H9 (cell line): ENCODE results near the gene ANKH. TPM values are rescaled to one million over a fixed set of nuclear protein-coding genes. Genes with fewer than 3 reads are reported as not detected.
A peak's percentile ranks its signal among the peaks of the same experiment; 100 is the strongest.

ENCODE experiments used
- DNase-seq: peaks from one replicate; pipeline ENCODE4 v3.0.0-alpha.2; 2017
- H2AFZ ChIP-seq: one replicate; pipeline ENCODE4 v1.6.1; 2013; ENCODE audit warnings: mild to moderate bottlenecking, low read length, control low read depth, moderate library complexity
- H2AK5ac ChIP-seq: 2 replicates; pipeline ENCODE4 v1.6.1; 2013; ENCODE audit warnings: low read length, control low read depth, mixed read lengths; ENCODE audit not compliant: insufficient read length
- H2BK120ac ChIP-seq: one replicate; pipeline ENCODE4 v1.6.1; 2013; ENCODE audit warnings: low read depth, mild to moderate bottlenecking, low read length, control low read depth, inconsistent platforms; ENCODE audit not compliant: poor library complexity, severe bottlenecking
- H2BK12ac ChIP-seq: 2 replicates; pipeline ENCODE4 v1.6.1; 2013; ENCODE audit warnings: low read length, control low read depth, mixed read lengths, low read depth; ENCODE audit not compliant: insufficient read length
- H2BK15ac ChIP-seq: 2 replicates; pipeline ENCODE4 v1.6.1; 2013; ENCODE audit warnings: low read depth, low read length, control low read depth
- H2BK20ac ChIP-seq: one replicate; pipeline ENCODE4 v1.6.1; 2013; ENCODE audit warnings: low read depth, mild to moderate bottlenecking, low read length, control low read depth, inconsistent platforms; ENCODE audit not compliant: poor library complexity, severe bottlenecking
- H2BK5ac ChIP-seq: 2 replicates; pipeline ENCODE4 v1.6.1; 2013; ENCODE audit warnings: low read length, control low read depth, mixed read lengths; ENCODE audit not compliant: insufficient read length
- H3K14ac ChIP-seq: 2 replicates; pipeline ENCODE4 v1.6.1; 2013; ENCODE audit warnings: low read length, control low read depth; ENCODE audit not compliant: insufficient read depth
- H3K18ac ChIP-seq: 2 replicates; pipeline ENCODE4 v1.6.1; 2013; ENCODE audit warnings: low read depth, mild to moderate bottlenecking, mixed read lengths, low read length, control low read depth; ENCODE audit not compliant: insufficient read length
- H3K23ac ChIP-seq: 2 replicates; pipeline ENCODE4 v1.6.1; 2013; ENCODE audit warnings: low read length, control low read depth, mixed read lengths, low read depth; ENCODE audit not compliant: insufficient read length
- H3K23me2 ChIP-seq: 2 replicates; pipeline ENCODE4 v1.6.1; 2013; ENCODE audit warnings: low read depth, mild to moderate bottlenecking, mixed read lengths, low read length, control low read depth; ENCODE audit not compliant: insufficient read length, poor library complexity, severe bottlenecking
- H3K27ac ChIP-seq: 2 replicates; pipeline ENCODE4 v1.5.1; 2013; ENCODE audit warnings: low read length, control low read depth, mixed read lengths, low read depth; ENCODE audit not compliant: insufficient read length
- H3K27me3 ChIP-seq: 2 replicates; pipeline ENCODE4 v1.6.1; 2013; ENCODE audit warnings: low read length, control low read depth, inconsistent platforms; ENCODE audit not compliant: insufficient read depth
- H3K4ac ChIP-seq: 2 replicates; pipeline ENCODE4 v1.6.1; 2013; ENCODE audit warnings: low read depth, mild to moderate bottlenecking, control low read depth, inconsistent platforms, low read length, moderate library complexity
- H3K4me1 ChIP-seq: 2 replicates; pipeline ENCODE4 v1.6.1; 2013; ENCODE audit warnings: low read length, control low read depth, inconsistent platforms; ENCODE audit not compliant: insufficient read depth
- H3K4me2 ChIP-seq: 2 replicates; pipeline ENCODE4 v1.6.1; 2013; ENCODE audit warnings: low read length, control low read depth, mixed read lengths; ENCODE audit not compliant: insufficient read length, insufficient read depth
- H3K56ac ChIP-seq: 2 replicates; pipeline ENCODE4 v1.6.1; 2013; ENCODE audit warnings: low read depth, mild to moderate bottlenecking, mixed read lengths, low read length, control low read depth; ENCODE audit not compliant: insufficient read length
- H3K79me1 ChIP-seq: 2 replicates; pipeline ENCODE4 v1.6.1; 2013; ENCODE audit warnings: low read depth, mild to moderate bottlenecking, moderate library complexity, low read length, control low read depth, inconsistent platforms; ENCODE audit not compliant: insufficient read depth, poor library complexity, severe bottlenecking
- H3K79me2 ChIP-seq: 2 replicates; pipeline ENCODE4 v1.6.1; 2013; ENCODE audit warnings: low read length, control low read depth, inconsistent platforms; ENCODE audit not compliant: insufficient read depth
- H3K9ac ChIP-seq: 2 replicates; pipeline ENCODE4 v1.6.1; 2013; ENCODE audit warnings: low read length, control low read depth, mixed read lengths; ENCODE audit not compliant: insufficient read length; ENCODE audit errors: extremely low read depth
- H3K9me3 ChIP-seq: one replicate; pipeline ENCODE4 v1.6.1; 2013; ENCODE audit warnings: low read depth, low read length, inconsistent platforms; ENCODE audit not compliant: control insufficient read depth
- H3T11ph ChIP-seq: one replicate; pipeline ENCODE4 v1.6.1; 2013; ENCODE audit warnings: mild to moderate bottlenecking, low read length, control low read depth, inconsistent platforms
- H4K20me1 ChIP-seq: one replicate; pipeline ENCODE4 v1.6.1; 2013; ENCODE audit not compliant: control insufficient read depth, insufficient read length, insufficient read depth
- H4K5ac ChIP-seq: 2 replicates; pipeline ENCODE4 v1.6.1; 2013; ENCODE audit warnings: low read depth, mild to moderate bottlenecking, mixed read lengths, low read length, control low read depth; ENCODE audit not compliant: insufficient read length
- H4K8ac ChIP-seq: replicated peaks from 2 replicates; pipeline ENCODE4 v1.6.1; 2013; ENCODE audit warnings: low read length, control low read depth, mixed read lengths, low read depth; ENCODE audit not compliant: insufficient read length
- H4K91ac ChIP-seq: 2 replicates; pipeline ENCODE4 v1.6.1; 2013; ENCODE audit warnings: low read depth, mild to moderate bottlenecking, moderate library complexity, mixed read lengths, low read length, control low read depth; ENCODE audit not compliant: insufficient read length
- H3K27ac Mint-ChIP-seq, 3 experiments: 2 replicates in 2 of 3; 3 replicates in 1 of 3; pipeline ENCODE4 v1.8.0; 2020 to 2021; ENCODE audit warnings: mixed read lengths in 3 of 3, mild to moderate bottlenecking in 1 of 3, moderate library complexity in 1 of 3
- H3K27me3 Mint-ChIP-seq: 2 replicates; pipeline ENCODE4 v1.8.0; 2021; ENCODE audit warnings: low read depth, mild to moderate bottlenecking, moderate library complexity, mixed read lengths
- H3K36me3 Mint-ChIP-seq, 3 experiments: 2 replicates in 2 of 3; 3 replicates in 1 of 3; pipeline ENCODE4 v1.8.0; 2020 to 2021; ENCODE audit warnings: low read depth in 3 of 3, mixed read lengths in 3 of 3; ENCODE audit not compliant: insufficient read depth in 1 of 3
- H3K4me1 Mint-ChIP-seq, 2 experiments: 2 replicates each; pipeline ENCODE4 v1.8.0; 2020; ENCODE audit warnings: mixed read lengths in 2 of 2
- H3K4me3 Mint-ChIP-seq, 2 experiments: 2 replicates in 1 of 2; 3 replicates in 1 of 2; pipeline ENCODE4 v1.8.0; 2020 to 2021; ENCODE audit warnings: mild to moderate bottlenecking in 2 of 2, mixed read lengths in 2 of 2, moderate library complexity in 1 of 2
- H3K9me3 Mint-ChIP-seq, 2 experiments: 2 replicates in 1 of 2; 3 replicates in 1 of 2; pipeline ENCODE4 v1.8.0; 2020; ENCODE audit warnings: mild to moderate bottlenecking in 2 of 2, mixed read lengths in 2 of 2, moderate library complexity in 1 of 2
- CTCF ChIP-seq: fragments of 200-600 bp; sonication (generic); conservative IDR thresholded peaks from 3 replicates; pipeline ENCODE4 v1.8.0; 2021; ENCODE audit warnings: antibody characterized with exemption, mild to moderate bottlenecking
- WGBS: extraction: QIAGEN DNeasy Blood & Tissue Kit; methylation state at CpG from one replicate; pipeline ENCODE4 v1.1.7; 2013; ENCODE audit warnings: missing lambda C conversion rate, low lambda C conversion rate, mixed read lengths; ENCODE audit not compliant: insufficient read length; ENCODE audit errors: extremely low coverage; 5-methylcytosine and 5-hydroxymethylcytosine counted together
- total RNA-seq: library from RNA; stranded (reverse); gene quantifications from 2 replicates; pipeline ENCODE4 v1.2.1, GENCODE V29; 2021

ANKH gene
- total RNA-seq, 1 experiment from 2014 or later = 9.6 TPM

GRCh38 chr5:14712666-14713065, 158.9 kb downstream of the ANKH start:
- no peaks in the 10 kb centered on the region for H3K9me3 ChIP-seq
- H2BK120ac ChIP-seq = no peak overlapping the region
- H2AK5ac ChIP-seq = no peak overlapping the region
- H3K4me1 ChIP-seq = no peaks in the 10 kb centered on the region
- no peaks in the 10 kb centered on the region for H4K20me1 ChIP-seq
- no peak overlapping the region for H3K4ac ChIP-seq
- no peak overlapping the region for H2BK5ac ChIP-seq
- H3K36me3 Mint-ChIP-seq = peaks cover 26 to 64% (median 59%) of the 10 kb centered on the region in 3 experiments; a peak in 6 of 7 replicates
- no peak overlapping the region for H4K5ac ChIP-seq
- no peak for DNase-seq
- no peak overlapping the region for H3K23ac ChIP-seq
- no peak overlapping the region for H2BK15ac ChIP-seq
- WGBS = no CpG with 5 or more reads among the region's 17 CpGs
- H4K8ac ChIP-seq = no peak overlapping the region
- no peak overlapping the region for H3K27ac ChIP-seq
- H3K14ac ChIP-seq = no peak overlapping the region
- peak overlapping the region in 1 of 3 experiments; percentile 1; a peak in 1 of 7 replicates for H3K27ac Mint-ChIP-seq
- no peak overlapping the region for H4K91ac ChIP-seq
- no peak overlapping the region for H2AFZ ChIP-seq
- H3K23me2 ChIP-seq = no peaks in the 10 kb centered on the region
- no peak overlapping the region for H3T11ph ChIP-seq
- no peaks in the 10 kb centered on the region for H3K27me3 Mint-ChIP-seq
- no peak overlapping the region for H3K18ac ChIP-seq
- TF ChIP-seq CTCF = no peak
- H3K9ac ChIP-seq = no peak overlapping the region
- no peak overlapping the region for H3K56ac ChIP-seq
- no peak overlapping the region for H3K4me2 ChIP-seq
- no peaks in the 10 kb centered on the region for H3K79me2 ChIP-seq
- H2BK12ac ChIP-seq = no peak overlapping the region
- H3K4me1 Mint-ChIP-seq = no peaks in the 10 kb centered on the region
- no peak overlapping the region for H2BK20ac ChIP-seq
- no peak overlapping the region for H3K4me3 Mint-ChIP-seq
- no peaks in the 10 kb centered on the region for H3K79me1 ChIP-seq
- no peaks in the 10 kb centered on the region for H3K27me3 ChIP-seq
- H3K9me3 Mint-ChIP-seq = peaks cover 0 to 18% of the 10 kb centered on the region in 2 experiments; a peak in 2 of 5 replicates
